ENCODE measurements around the gene ATG7. TPM values are rescaled to one million over a fixed set of nuclear protein-coding genes. Genes with fewer than 3 reads are reported as not detected.
A peak's percentile ranks its signal among the peaks of the same experiment; 100 is the strongest.

ATG7 gene
- total RNA-seq, 1 donor from 2014 or later, result 15.6 TPM

DNA sequence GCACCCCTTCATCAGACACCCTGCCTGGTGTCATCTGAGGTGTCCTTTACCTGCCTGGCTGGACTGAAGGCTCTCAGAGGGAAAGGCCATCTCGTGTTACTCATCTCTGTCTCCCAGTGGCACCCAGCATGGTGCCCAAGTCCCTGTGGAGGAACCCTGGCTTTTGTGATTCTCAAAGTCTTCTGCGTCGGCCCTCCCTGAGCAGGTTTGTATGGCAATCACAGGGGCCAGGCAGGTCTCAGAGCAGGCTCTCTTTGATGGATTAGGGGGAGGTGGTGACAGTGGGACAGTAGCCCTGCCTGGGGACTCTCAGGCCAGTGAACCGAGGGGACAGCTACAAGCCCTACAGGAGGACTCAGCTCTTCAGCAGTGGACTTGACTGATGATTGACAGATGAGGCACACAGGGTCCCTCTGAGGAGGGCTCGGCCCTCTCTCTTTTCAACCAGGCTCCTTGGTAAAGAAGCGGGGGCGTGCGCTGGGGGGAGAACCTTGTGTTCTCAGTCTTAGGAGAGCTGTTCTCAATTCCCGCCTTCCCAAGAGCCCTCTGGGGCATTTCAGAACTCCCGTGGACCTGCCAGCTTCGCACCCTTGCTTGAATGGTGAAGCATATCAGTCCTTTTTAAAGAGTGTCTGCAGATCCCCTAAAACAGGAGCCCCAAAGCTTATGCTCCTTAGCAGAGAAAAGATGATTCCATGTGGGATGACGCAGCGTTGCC lies 263.2 kb downstream of the ATG7 start:
- intact Hi-C loops (cut with DNase I), result no loop called here
- DNase-seq, result no peak

DNA sequence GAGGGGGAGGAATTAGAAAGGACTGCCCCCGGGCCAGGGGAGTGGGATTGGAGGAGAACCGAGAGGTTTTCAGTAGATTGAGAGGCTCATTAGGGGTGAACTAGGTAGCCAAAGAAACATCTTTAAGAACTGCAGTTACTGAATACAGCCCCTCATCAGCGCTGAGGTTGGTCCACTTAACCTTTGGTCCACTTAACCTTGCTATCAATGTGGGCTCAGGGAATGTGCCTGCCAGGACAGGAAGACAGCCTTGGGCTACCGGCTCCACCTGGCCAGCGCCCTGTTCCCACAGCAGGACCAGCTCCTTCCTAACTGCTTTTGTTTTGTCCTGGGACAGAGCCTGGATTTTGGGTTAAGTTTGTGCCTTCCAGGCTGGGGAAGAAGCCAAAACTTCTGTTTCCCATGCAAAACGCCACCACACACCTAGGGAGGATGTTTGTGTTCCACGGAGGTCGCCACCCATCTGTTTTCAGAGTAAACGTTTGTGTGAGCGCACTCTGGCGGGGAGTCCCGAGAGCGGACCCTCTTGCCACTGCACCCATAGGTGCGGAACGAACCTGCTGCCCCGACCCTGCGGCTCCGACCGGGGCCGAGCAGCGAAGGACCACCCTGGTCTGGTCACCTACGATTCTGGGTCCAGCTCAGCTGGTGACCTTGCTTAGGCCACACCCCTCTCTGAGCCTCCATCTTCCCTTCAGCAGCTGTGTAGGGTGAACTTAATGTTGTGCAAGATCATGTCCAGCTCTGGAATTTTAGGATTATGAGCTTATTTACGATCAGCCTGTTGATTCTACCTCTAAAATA lies 264.1 kb downstream of the ATG7 start:
- intact Hi-C loops (cut with DNase I), result no loop called here
- ATAC-seq (ENCODE audit: poor library complexity) (no peak), DNase-seq (no peak)

More for the DNA sequence above, 263.2 kb downstream of the ATG7 start:
- no peak for ATAC-seq (ENCODE audit: poor library complexity)

DNA sequence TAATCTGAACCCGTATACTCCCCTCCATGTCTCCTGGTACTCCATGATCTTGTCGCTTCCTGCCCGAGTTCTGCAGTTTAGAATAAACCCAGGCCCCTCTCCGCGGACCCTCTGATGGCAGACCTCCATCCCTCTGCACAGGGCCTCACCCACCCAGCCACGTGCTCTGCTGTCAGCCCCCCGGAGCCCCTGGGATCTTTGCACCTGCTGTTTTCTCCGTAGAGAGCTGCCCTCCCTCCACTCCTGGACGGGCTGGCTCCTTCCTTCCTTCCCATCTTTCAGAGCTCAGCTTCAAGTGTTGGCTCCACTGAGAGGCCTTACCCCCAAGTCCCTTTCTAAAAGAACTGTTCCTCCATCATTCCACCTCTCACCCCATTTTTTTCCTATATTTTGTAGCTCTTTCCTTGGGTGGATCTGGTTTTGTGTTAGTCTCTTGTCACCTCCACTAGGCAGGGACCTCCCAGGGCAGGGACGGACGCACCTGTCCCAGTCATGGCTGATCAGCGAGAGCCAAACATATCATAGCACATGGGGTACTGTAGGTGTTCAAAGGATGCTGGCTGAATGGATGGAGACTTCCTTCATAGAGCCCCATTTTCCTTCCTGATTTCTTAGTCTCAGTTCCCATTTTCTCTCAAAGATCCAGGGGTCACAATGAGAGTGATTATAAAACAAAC lies 264.9 kb downstream of the ATG7 start:
- DNase-seq, result no peak
- intact Hi-C loops (cut with DNase I), result no loop called here
- no peak for ATAC-seq (ENCODE audit: poor library complexity)

DNA sequence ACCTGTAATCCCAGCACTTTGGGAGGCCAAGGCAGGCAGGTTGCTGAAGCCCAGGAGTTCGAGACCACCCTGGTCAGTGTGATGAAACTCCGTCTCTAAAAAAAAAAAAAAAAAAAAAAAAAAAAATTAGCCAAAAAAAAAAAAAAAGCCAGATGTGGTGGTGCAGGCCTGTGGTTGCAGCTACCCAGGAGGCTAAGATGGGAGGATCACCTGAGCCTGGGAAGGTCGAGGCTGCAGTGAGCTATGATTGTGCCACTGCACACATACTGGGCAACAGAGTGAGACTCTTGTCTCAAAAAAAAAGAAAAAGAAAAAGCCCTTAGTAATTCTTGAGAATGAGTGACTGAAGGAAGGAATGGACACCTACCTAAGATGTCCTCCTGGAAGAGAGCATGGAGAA lies 266.4 kb downstream of the ATG7 start:
- no peak for DNase-seq
- intact Hi-C loops (cut with DNase I), result no loop called here
- ATAC-seq (ENCODE audit: poor library complexity), result no peak

DNA sequence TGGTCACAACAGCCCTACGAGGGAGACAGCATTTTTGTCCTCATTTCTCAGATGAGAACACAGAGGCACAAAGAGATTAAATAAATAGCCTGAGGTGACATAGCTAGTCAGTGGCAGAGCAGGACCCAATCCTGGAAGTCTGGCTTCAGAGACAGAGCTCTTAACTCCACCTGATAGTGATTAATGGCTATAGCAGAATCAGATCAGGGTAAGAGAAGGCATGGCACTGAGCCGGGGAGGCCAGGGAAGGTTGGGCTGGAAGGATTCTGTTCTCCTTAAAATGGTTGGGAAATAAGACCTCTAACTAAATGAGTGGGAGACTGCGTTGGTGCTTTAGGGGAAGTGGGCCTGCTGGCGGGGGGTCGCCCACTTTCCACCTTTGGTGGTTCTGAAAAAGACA lies 267.0 kb downstream of the ATG7 start:
- ATAC-seq (ENCODE audit: poor library complexity) (no peak), DNase-seq (no peak)
- intact Hi-C loops (cut with DNase I), result no loop called here

DNA sequence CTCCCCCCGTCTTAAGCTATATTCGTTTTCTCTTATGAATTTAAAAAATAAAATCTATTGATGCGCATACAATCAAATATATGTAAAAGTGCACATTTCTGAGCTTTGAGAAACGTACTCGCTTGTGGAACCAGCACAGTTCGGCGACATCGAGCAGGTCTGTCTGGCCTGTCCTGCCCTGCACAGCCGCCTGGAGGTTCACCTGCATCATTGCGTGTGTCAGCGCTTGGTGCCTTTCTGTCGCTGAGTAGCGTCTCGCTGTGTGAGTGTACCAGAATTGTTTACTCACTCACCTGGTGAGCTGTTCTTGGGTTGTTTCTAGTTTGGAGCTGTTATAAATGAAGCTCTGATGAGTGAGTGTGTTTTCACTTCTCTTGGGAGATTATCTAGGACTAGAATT lies 267.5 kb downstream of the ATG7 start:
- DNase-seq, result no peak
- no peak for ATAC-seq (ENCODE audit: poor library complexity)
- intact Hi-C loops (cut with DNase I), result no loop called here

DNA sequence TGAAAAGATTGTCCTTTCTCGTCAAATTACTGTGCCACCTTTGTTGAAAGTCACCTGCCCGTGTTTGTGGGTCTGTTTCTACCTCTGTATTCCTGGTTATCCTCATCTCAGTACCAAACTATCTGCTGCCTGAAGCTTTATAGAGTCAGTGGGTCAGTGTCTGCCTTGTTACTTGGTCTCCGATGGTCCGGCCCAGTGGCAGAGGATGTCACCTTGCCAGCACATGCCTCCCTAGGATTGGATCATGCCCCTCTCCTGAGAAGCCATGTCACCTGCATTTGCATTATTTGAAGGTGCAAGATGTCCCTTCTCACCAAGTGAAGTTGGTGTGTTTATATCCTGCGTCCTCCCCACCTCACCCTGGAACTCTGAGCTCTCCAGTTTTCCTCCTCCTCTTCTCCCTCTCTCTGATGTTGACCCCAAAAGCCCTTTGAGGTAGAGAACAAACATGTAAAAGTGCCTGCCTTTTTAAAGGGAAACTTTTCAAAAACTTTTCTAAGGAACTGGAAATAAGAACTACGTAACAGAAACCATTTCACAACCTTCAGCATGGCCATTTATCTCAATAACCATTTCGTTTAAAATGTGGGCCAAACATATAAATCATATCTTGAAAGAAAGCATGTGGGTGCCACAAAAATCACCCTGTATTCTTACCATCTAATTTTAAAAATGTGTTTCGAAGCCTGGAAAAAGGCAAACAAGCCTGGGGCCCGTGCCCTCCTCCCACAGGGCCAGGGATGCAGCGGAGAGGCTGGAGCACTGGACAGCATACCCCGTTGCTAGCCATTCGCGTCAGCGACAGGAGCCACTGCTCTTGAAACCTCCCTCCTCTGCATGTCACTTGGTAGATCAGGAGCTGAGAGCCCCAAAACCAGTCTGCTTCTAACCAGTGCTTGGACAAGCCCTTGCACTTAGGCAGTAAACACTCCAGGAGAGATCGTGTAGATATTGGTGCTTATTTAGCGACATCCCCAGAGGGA lies 269.4 kb downstream of the ATG7 start:
- ATAC-seq (ENCODE audit: poor library complexity) (no peak), DNase-seq (no peak)
- intact Hi-C loops (cut with DNase I), result no loop called here

DNA sequence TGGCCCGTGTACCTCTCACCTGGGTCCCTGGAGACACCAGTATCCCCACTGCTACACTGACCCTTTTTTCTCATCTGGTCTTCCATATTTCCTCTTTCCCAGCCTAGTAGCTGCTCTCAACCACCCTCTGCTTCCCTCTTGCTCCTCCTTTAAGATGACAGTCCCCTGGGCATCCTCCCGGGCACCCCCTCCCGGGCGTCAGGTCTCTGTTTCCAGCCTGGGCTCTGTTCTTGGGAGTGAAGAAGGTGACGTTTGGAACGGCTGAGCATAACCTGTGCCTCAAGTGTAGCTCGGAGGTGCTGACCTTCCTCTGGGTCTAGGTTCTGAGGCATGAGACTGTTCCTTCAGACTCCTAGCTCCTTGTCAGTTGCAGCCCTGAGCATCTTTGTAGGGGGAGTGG lies 270.4 kb downstream of the ATG7 start:
- intact Hi-C loops (cut with DNase I), result no loop called here
- DNase-seq (no peak), ATAC-seq (ENCODE audit: poor library complexity) (no peak)

DNA sequence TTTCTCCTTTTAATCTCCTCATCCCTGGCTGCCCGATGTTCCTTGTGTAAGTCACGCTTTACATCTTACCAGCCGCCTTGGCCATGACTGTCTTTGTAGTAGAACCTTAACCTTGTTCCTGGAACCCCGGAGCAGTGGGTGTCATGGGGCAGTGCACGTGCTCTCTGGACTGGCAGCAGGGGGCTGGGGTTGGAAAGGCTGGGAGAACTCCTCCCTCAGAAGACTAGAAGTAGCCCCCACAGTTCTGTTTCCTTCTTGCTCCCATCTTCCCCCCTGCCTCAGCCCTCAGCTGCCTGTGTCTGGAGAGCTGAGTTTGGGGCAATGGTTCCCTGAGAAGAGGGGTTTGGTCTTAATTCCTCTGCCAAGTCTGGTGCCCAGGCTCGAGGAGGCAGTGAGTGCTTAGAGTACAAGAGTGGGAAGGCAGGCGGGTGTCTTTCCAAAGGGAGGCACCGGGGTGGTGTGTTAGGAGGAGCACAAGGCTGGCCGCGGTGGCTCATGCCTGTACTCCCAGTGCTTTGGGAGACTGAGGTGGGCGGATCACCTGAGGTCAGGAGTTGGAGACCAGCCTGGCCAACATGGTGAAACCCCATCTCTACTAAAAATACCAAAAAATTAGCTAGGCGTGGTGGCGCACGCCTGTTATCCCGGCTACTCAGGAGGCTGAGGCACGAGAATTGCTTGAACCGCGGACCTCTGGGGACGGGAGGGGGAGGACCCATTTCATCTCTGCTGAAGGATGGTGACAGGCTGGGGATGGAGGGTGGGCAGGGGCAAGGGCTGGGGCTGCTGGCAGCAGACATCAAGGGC lies 271.1 kb downstream of the ATG7 start:
- DNase-seq, result no peak
- intact Hi-C loops (cut with DNase I), result no loop called here
- ATAC-seq (ENCODE audit: poor library complexity), result no peak

DNA sequence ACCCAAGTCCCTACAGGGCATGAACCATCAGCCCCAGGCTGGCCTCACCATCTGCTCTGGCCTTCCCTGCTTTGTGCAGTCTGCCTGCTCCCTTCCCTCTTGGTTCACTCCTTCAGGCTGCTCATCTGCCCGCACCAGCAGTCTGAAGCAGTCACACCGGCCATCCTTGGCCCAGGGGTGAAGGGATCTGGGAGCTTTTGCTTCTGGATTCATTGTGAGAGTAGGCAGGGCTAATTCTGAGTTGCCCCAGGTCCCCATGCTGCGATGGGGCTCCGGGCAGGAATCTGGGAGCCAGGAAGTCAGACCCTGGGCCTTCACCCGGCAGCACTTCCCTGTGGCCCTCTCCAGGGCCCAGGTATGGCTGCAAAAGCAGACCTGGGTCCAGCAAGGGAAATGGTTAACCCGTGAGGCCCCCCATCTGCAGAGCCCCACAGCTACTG lies 271.8 kb downstream of the ATG7 start:
- intact Hi-C loops (cut with DNase I), result no loop called here
- no peak for ATAC-seq (ENCODE audit: poor library complexity)
- no peak for DNase-seq

DNA sequence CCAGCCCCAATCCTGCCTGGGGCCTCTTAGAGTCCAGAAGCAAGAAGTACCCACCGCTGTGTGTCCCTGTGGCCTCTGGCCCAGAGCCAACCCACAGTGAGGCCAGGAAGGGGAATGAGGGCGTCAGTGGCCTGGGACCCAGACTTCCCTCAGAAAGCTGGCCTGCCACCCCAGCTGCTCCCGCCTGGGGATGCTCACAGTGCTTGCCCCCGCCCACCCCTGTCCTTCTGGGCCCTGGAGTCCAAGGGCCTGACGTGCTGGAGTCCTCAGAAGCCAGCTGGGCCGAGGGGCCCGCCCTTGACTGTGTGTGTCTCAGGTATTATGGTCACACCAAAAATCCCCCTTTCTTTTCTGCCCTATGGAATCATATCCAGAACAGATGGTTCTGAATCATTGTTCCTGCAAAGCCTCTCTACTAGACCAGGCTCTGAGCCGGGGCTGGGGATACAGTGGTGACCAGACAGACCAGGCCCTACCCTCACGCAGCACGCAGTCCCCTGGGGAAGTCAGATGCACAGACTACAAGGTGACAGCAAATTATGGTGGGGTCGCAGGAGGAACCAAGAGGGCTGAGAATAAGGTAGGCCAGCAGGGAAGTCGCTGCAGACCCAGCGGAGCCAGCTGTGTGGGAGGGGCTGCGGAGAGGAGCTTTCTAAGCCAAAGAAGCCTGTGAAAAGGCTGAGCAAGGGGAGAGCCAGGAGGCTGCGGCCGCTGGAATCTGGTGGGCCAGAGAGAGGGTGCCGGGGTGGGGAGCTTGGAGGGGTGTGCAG lies 272.4 kb downstream of the ATG7 start:
- intact Hi-C loops (cut with DNase I), result no loop called here
- DNase-seq, result peak; percentile 72
- peak; percentile 38 for ATAC-seq (ENCODE audit: poor library complexity)

DNA sequence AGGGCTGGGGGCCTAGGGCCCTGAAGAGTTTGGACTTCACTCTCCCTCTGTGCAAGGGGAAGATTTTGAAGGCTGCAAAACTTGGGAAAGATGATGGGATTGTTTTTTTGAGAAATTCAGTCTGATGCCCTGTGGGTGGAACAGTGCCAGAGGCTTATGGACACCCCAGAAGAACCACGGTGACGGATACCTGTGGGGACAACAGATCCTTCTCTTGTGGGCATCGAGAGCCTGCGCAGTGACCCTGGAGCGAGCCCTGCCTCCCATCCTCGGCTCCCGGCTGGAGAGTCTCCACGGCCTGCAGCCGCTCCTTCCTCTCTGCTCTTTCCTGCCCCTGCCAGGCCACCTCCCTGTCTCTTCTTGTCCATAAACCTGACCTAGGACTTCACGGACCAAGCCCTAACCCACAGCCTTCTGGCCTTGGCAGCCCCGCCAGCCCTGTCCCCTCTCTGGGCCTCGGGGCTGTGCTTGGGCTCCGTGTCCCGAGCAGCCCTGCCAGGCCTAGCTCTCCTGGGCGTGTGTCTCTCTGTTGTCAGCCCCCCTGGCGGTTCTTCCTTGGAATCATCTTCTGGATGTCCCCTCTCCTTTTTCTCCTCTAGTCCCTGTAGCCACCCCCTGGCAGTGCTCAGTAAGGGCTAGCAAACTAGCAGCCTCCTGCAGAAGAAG lies 273.1 kb downstream of the ATG7 start:
- ATAC-seq (ENCODE audit: poor library complexity) (peak; percentile 40), DNase-seq (no peak)
- intact Hi-C loops (cut with DNase I), result no loop called here

DNA sequence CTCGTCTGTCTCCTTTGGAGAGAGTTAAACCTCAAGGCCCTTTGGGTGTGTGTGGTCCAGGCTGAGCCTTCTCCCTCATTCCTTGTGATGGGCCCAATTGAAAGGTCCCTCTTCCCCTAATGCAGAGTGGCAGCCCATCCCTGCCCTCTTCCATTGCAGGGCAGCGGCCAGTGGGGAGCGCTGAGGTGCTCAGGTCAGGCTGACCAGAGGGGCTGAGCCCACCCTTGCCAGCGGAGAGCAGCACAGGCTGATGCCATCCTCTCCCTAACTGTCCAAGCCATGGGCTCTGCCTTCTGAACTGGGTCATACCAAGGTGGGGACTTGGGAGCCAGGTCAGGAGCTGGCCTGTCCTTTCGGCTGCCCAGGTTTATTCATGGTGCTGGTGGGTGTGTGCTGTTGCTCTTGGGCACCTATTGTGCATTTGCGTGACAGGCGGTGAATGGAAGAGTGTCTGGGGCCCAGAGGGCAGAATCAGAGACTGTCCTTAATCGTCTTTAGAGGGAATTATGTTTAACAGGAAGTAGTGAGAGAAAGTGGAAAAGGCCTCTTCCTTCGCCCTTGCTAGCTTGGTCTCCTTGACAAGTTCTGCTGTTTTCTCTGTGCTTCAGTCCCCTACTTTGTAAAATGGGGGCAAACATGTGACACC lies 274.6 kb downstream of the ATG7 start:
- DNase-seq (no peak), ATAC-seq (ENCODE audit: poor library complexity) (no peak)
- intact Hi-C loops (cut with DNase I), result no loop called here

DNA sequence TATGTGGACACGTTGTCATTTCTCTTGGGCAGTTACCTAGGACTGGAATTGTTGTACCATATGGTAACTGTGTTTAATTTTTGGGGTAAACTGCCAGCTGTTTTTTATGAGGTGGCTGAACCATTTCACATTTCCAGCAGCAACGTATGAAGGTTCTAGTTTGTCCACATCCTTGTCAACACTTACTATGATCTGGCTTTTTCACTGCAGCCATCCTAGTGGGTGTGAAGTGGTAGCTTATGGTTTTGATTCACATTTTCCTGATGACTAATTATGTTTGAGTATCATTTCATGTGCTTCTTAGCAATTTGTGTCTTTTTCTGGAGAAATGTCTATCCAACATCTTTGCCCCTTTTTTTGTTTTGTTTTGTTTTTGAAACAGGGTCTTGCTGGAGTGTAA lies 275.3 kb downstream of the ATG7 start:
- DNase-seq, result no peak
- intact Hi-C loops (cut with DNase I), result no loop called here
- no peak for ATAC-seq (ENCODE audit: poor library complexity)

DNA sequence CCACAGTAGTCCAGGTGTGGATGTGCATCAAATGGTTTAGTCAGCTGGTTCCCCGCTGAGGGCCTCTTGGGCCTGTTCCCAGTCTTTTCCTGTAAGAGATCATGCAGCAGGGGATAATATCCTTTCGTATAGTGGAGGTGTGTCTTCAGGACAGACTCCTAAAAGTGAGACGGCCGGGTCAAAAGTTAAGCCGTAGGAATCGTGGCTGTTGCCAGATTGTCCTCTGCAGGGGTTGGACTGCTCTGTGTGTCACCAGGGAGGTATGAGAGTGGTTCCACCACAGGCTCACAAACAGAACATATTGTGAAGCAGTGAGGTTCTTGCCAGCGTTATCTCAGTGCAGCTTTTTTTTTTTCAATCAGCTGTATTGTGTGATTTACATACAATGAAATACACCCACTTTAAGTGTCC lies 276.5 kb downstream of the ATG7 start:
- DNase-seq (no peak), ATAC-seq (ENCODE audit: poor library complexity) (peak; percentile 28)
- intact Hi-C loops (cut with DNase I), result no loop called here

DNA sequence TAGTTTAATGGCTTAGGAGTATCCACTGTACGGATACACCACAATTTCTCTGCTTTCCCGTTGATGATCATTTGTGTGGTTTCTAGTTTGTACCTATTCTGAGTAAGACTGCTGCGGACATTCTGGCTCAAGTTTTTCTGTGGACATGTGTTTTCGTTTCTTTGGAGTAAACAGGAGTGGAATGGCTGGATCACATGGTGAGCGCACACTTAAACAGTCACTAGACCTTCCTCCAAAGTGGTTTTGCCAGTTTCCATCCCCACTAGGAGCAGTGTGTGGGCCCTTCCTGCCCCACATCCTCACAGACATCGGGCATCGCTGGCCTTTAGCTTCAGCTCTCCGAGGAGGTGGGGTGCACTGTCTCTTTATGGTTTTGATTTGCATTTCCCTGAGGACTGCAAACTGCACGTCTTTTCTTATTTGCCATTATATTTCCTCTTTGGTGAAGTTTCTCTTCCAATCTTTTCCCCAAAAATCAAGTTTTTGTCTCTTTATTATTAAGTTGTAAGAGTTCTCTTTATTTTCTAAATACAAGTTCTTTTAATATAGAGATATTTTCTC lies 277.5 kb downstream of the ATG7 start:
- no peak for DNase-seq
- intact Hi-C loops (cut with DNase I), result no loop called here
- no peak for ATAC-seq (ENCODE audit: poor library complexity)
